GM21360 (cell line): ENCODE measurements around the gene CFI.
"Not testable (repeated sequence)": the region's sequence is repeated elsewhere in the genome, so short reads cannot be mapped to it uniquely, and the experiment has no call there.

Experiments
- ATAC-seq: cut with Tn5 transposase; IDR thresholded peaks from one replicate; pipeline ENCODE4 v1.9.1; 2021; ENCODE audit warnings: mild to moderate bottlenecking, moderate library complexity; ENCODE audit not compliant: unreplicated experiment

The CFI gene

DNA sequence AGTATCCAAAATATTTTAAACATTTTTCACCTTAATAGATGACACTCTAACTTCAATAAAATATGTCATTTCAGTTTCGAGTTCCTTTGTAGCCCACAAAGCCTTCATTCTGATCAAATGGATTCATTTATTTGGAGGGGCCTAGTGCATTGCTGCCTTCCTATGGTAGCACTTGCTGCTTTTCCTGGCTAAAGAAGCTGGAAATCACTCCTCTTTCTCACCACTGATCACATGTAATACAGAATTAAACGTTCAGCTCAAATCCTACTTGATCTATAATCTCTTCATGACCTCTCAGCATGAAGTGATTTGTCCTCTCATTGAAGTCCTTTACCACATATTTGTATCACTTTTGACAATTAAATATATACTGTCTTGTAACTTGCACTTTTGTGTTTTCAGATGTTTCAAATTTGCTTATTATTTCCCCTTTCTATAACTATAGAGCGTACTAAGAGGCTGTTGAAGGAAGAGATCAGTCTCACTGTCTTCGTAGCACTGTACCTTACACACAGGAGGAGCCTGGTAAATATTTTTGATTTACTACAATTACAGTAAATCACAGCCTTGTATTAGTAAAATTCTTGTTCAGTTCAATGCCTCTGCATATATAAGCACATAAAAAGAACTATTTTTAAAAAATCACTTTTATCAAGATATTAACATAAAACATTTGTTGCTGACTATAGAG is 555 bp downstream of the CFI start:
- no peak for ATAC-seq

- ATAC-seq: no peak
Observed at GRCh38 chr4:109798866-109799265, 2.9 kb downstream of the CFI start.

DNA sequence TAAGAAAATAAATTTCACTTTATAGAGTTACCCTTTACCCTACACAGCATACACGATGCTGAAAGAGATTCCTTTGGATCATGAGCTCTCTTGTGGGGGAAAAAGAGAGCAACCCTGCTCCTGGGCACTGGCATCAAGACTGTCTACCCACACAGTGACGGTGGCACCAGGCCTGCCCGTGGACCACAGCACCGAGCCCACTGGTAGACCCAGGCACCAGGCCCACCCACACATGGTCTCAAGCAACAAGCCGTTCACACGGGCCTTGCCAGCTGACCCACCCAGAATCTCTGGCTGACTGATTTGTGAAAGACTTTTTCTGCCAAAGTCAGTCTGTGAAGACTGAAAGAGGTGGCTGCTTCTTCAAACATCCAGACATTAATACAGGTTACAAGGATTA is 6.7 kb downstream of the CFI start:
- ATAC-seq: no peak

DNA sequence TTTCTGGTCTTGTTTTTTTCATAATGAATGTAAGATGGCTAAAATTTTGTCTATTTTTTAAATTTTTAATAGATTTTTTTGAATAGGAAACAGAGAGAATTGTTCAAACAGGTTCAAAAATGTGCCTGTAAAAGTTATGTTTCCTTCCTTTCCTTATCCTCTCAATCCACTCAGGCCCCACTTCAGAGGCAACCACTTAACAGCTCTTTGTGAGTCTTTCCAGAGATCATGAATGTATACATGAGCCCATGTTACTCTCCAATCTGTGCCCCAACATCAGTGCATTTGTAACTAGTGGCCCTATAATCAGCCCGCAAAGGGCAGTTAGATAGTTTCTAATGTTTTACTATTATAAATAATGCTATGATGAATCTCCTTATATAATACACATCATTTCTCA is 14.0 kb downstream of the CFI start:
- ATAC-seq: no peak

DNA sequence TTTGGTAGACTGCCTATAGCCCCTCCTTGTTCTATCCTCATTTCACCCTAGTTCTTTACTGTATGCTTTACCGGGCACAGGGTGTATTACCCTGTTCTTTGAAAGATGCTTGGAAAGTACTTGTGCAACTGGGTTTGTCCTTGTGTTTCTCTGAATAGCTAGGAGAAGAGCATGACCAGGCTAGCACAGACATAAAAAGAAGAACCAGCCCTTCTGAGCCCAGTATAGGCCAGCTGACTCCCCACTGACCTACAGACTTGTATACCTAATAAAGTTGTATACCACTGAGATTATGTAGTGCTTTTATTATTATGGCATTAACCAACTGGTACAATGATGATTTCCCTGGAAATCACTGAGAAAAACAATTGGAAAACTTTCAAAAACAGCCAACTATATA is 15.0 kb downstream of the CFI start:
- no peak for ATAC-seq

GRCh38 chr4:109782092-109782491 is 19.7 kb downstream of the CFI start:
- ATAC-seq: not testable (repeated sequence)

- no peak for ATAC-seq
Observed at GRCh38 chr4:109764789-109765402, 36.9 kb downstream of the CFI start.

DNA sequence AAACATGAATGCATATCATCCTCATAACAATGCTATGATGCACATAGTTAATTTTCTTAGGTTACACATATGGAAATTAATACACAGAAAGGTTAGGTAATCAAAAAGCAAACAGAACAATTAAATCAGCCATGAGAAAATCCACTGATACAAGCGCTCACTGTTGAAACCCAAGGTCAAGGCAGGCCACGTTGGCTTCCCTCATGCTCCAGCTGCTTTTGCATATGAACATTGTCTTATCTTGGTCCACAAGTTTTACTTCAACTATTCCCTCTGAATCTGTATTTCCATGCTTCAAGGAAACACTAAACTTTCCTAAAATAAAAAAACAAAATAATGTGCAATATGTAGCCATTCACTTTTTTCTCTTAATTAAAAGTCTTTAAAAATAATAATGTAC is 37.4 kb downstream of the CFI start:
- ATAC-seq: no peak

- ATAC-seq: no peak
Observed at GRCh38 chr4:109760682-109761081, 41.1 kb downstream of the CFI start.

DNA sequence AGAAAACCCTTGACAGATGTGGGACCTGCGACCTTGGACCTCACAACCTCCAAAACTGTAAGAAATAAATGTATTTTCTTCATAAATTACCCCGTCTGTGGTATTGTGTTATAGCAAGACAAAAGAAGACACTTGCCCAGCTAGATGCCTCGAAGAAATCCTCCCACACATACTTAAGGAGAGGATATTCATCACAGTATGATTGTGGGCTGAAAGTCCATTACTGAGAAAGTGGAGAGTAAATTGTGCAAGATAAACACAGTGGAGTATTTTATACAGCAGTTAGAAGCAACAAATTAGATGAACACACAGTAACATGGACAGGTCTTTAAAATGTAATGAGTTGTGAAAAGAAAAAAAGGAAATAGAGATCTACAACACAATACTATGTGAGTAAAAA is 46.1 kb downstream of the CFI start:
- no peak for ATAC-seq

- no peak for ATAC-seq
Observed at GRCh38 chr4:109754093-109754857, 47.5 kb downstream of the CFI start.

DNA sequence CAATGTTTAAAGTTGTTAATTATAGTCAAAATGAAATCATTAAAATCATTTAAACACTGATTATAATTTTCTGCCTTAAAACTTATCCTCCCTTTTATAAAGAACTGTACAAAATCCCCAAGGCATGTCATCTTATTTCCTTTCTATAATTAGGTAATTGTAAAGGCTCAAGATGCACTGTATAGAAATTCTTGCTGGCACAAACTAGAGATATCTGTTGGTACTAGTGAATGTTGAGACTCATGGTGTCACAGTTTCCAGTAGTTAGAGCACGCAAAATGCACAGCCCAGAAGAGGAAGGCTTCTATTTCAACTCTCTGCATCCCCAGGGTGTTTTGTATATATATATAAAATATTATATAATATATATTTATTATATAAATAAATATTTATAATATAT is 49.3 kb downstream of the CFI start:
- no peak for ATAC-seq

GRCh38 chr4:109751852-109752251 is 49.9 kb downstream of the CFI start:
- no peak for ATAC-seq

GRCh38 chr4:109750652-109751244 is 51.1 kb downstream of the CFI start:
- ATAC-seq: no peak

DNA sequence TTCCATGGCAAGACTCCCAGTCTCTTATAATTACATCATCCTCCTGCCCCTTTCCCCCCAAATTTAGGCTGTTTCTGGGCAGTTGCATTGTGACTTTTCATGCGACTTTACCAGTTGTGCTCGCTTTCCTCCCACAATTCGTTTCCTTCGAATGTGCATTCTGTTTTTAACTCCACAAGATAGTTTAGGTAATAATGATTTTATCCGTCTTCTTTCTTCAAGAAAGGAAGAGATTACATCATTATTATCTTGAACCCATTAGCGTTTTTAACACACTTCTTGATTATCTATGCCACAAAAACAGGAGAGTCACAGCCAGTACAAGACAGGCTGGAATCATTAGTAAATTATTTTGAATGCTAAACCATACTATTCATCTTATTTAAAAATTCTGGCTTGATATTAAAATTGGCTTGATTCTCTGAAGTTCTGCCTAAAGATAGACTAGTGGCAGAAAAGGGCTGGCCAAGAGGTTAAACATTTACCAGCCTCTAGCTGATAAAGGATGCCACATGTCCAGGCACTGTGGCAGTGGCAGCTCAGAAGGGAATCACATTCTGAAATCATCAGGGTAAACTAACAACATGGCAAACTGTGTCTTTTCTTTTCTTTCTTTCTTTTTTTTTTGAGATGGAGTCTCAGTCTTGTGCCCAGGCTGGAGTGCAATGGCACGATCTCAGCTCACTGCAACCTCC is 52.3 kb downstream of the CFI start:
- ATAC-seq: no peak

DNA sequence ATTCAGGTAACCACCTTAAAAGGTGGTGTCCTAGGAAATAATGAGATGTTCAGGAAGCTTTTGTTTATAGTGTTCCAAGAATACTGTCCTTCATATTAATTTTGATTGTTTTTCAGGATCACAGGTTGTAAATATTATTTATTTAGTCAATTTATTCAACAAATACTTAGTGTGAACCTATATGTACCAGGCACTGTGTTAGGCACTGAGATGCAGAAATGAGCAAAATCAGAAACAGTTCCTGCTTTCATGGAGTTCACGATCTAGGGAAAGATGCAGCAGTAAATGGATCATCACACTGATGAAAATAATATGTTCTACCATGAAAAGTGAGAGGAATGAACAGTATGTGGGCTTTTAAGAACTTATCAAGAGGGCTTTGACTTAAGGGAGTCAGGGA is 53.7 kb downstream of the CFI start:
- ATAC-seq: no peak

DNA sequence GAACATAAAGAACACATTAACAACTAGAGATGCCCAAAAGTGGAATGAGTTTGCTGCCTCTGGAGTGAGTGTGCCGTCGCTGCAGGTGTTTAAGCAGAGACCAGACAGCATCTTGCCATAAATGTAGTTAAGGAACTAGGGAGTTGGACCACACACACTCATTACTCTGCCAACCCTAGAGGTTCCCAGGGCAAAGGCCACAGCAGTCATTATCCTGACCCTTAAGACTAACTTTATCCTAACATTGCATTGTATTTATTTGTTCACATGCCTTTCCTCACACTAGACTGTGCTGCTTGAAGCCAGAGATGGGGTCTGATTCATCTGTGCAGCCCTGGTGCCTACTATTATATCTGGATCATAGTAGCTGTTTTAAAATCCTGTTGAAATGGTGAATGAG is 55.1 kb downstream of the CFI start:
- ATAC-seq: no peak

DNA sequence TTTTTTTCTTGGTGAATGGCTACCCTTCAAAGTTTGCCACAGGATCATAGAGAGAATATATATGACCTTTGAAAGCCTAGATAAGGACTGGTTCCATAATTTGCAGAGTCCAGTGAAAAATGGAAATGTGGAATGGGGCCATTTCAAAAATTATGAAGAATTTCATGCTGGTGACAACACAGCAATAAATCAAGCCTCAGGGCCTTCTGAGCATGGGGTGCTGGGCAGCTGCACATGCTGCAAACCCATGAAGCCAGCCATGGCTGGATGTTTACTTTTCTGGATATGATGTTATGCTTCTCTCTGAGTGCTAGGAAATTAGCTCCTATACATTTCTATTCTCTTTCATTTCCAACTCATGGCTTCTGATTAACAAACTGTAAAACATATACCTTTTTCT is 56.0 kb downstream of the CFI start:
- ATAC-seq: no peak

DNA sequence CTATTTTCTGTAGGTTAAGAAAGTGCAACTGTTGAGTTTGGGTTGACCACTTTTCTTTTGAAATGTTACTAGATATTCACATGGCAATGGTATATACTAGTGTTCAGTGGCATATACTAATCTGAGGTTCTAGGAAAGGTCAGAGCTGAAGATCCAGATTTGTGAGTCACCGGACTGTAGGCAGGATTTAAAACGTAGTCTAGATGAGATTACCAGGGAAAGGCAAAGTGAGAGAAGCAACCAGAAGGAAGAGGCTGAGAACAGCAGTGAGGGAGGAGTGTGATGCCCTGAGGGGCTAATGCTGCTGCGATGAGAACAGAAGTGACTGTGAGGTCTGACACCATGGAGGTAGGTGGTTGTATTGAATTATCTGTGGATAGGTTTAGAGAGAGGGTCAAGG is 62.3 kb downstream of the CFI start:
- ATAC-seq: no peak

GRCh38 chr4:109738104-109738872 is 63.5 kb downstream of the CFI start:
- no peak for ATAC-seq
